Thymus (tissue), 11 donors: ENCODE results near the gene HOXA1. TPM values are rescaled to one million over a fixed set of nuclear protein-coding genes. Genes with fewer than 3 reads are reported as not detected.

Source experiments
- DNase-seq, 9 donors: peaks; one replicate each; pipeline ENCODE4 v3.0.0-alpha.2; 2013; ENCODE audit warnings: low spot score in 9 of 9, low read depth in 6 of 9, missing footprints in 1 of 9
- H3K27ac ChIP-seq, 2 donors: one replicate each; pipeline ENCODE4 v1.5.1; 2013; ENCODE audit warnings: control low read depth in 1 of 2, low read depth in 1 of 2, low read length in 1 of 2, mild to moderate bottlenecking in 1 of 2, moderate library complexity in 1 of 2
- H3K27me3 ChIP-seq, 2 donors: one replicate each; pipeline ENCODE4 v1.5.1; 2013; ENCODE audit warnings: low read length in 1 of 2; ENCODE audit not compliant: control insufficient read depth in 2 of 2, insufficient read depth in 1 of 2
- H3K36me3 ChIP-seq, 2 donors: one replicate each; pipeline ENCODE4 v1.5.1; 2013; ENCODE audit warnings: low read length in 1 of 2, mild to moderate bottlenecking in 1 of 2, moderate library complexity in 1 of 2; ENCODE audit not compliant: control insufficient read depth in 2 of 2, insufficient read depth in 2 of 2
- H3K4me1 ChIP-seq, 2 donors: one replicate each; pipeline ENCODE4 v1.5.1; 2013; ENCODE audit warnings: low read length in 2 of 2; ENCODE audit not compliant: control insufficient read depth in 2 of 2, insufficient read depth in 2 of 2
- H3K4me3 ChIP-seq, 2 donors: one replicate each; pipeline ENCODE4 v1.5.1; 2013; ENCODE audit warnings: low read length in 2 of 2, control low read depth in 1 of 2, mild to moderate bottlenecking in 1 of 2
- H3K9me3 ChIP-seq, 2 donors: one replicate each; pipeline ENCODE4 v1.5.1; 2013; ENCODE audit warnings: low read length in 1 of 2, mild to moderate bottlenecking in 1 of 2; ENCODE audit not compliant: control insufficient read depth in 2 of 2, insufficient read depth in 1 of 2
- WGBS: extraction: QIAGEN DNeasy Blood & Tissue Kit; methylation state at CpG from one replicate; pipeline ENCODE4 v1.1.7; 2013; 5-methylcytosine and 5-hydroxymethylcytosine counted together
- polyA plus RNA-seq: library from polyadenylated mRNA; stranded (reverse); fragments of 200-250 nt; gene quantifications from one replicate; pipeline ENCODE4 v1.2.3, GENCODE V29; 2013
- total RNA-seq: library from RNA; stranded (reverse); fragments of 120-200 nt; gene quantifications from one replicate; pipeline ENCODE4 v1.2.4, GENCODE V29; 2013
- donor health status: healthy.

The HOXA1 gene
- total and polyA plus RNA-seq, 2 donors = 0.28 to 0.71 TPM

- WGBS = 91% methylated on average over 47 of the region's 47 CpGs
- Histone ChIP-seq H3K27me3 (peaks cover 22 to 83% of the 10 kb centered on the region in 2 donors), H3K36me3 (no peaks in the 10 kb centered on the region), H3K4me3 (no peak overlapping the region), H3K27ac (peak overlapping the region; percentile 69 to 86), H3K4me1 (peaks cover 0 to 5% of the 10 kb centered on the region in 2 donors), H3K9me3 (peaks cover 0 to 4% of the 10 kb centered on the region in 2 donors)
- no peak for DNase-seq
Observed at GRCh38 chr7:27107391-27108381, 11.9 kb upstream of the HOXA1 start.

DNA sequence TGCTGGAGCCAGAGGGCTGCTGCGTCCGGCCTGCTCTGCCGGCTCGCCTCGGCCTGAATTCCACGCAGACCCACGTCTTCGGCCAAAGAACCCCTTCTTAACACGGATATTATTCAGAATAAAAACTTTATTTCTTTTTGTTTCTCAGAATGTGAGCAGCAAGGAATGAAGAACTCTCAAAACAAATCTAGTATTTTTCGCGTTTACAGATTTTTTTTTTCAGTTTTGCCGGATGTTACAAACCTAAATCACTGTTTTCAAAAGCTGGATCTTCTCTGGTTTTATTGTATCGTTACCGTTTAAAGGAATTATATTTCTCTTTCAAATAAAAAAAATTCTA, 11.1 kb upstream of the HOXA1 start:
- Histone ChIP-seq H3K9me3 (peaks cover 0 to 4% of the 10 kb centered on the region in 2 donors), H3K36me3 (no peaks in the 10 kb centered on the region), H3K27ac (peak overlapping the region; percentile 52 to 78), H3K4me1 (peaks cover 0 to 5% of the 10 kb centered on the region in 2 donors), H3K4me3 (no peak overlapping the region), H3K27me3 (peaks cover 27 to 85% of the 10 kb centered on the region in 2 donors)
- 90% methylated on average over 14 of the region's 14 CpGs for WGBS
- DNase-seq = no peak

DNA sequence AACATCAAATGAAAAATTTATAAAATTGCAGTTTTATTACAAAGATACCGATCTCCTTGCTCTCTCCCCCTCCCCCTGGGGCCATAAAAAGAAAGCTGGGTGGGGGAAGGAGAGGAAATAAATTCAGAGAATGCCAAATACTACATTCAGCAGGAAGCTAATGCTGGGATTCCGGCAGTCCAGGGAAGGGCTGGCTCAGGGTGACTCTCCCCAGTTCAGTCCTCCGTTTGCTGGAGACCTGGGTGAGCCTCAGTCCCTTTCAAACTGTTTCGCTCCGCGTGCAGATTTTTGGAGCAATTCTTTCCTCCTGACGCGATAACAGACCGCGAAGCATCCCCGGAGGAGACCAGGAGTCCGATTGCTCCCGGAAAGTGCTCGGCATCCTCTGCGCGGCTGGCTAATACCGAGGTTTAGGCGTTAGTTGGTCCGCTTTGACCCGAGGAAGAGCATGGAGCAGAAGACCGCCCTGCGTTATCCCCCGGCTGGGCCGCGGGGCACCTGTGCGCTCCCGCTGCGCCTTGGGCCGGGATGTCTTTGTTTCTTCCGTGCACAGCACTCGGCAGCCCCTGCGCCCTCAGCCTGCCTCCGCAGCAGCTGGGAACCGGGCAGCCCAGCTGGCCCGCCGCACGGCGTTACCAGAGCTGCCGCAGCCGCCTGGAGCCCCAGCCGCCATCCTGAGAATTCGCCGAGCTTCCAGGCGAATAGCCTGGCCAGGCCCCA, 10.5 kb upstream of the HOXA1 start:
- Histone ChIP-seq H3K36me3 (no peaks in the 10 kb centered on the region), H3K27me3 (peaks cover 32 to 86% of the 10 kb centered on the region in 2 donors), H3K9me3 (peaks cover 0 to 4% of the 10 kb centered on the region in 2 donors), H3K27ac (peak overlapping the region; percentile 52 to 78), H3K4me3 (no peak overlapping the region), H3K4me1 (peaks cover 0 to 5% of the 10 kb centered on the region in 2 donors)
- DNase-seq = no peak
- WGBS = 92% methylated on average over 44 of the region's 44 CpGs

DNA sequence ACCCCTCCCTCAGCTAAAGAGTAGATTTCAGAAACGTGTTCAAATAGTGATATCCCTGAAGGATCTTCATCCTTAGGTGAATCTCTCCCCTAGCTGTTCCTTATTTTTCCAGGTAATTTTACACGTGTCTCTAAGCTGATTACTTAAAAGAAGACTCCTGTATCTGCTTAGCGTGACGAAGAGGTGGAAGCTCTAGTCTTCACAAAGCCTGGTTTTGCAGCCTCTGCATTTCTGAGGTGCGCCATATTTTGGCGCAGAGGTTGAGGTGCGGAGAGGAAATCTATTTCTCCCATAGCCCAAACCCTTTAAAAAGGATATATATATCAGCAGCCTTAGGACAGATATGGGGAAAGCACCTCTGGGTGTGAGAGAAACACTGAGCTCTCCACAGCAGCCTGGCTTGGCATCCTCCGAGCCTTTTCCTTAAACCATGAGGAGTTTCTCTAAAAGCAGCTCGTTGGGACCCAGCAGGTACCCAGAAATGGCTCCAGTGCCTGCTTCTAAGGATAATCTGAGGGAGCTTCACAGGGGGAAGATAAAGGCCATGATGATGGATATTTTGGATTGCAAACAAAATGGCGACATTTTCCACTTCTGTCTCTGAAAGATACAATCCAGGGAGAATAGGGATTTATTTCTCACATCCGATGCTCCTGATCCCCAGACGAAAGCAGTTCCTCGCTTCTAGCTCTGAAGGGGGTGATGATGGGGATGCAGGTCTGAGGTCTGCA, 9.7 kb upstream of the HOXA1 start:
- Histone ChIP-seq H3K27me3 (peaks cover 41 to 87% of the 10 kb centered on the region in 2 donors), H3K4me1 (peaks cover 0 to 5% of the 10 kb centered on the region in 2 donors), H3K36me3 (peaks cover 0 to 2% of the 10 kb centered on the region in 2 donors), H3K9me3 (peaks cover 0 to 4% of the 10 kb centered on the region in 2 donors), H3K4me3 (no peak overlapping the region), H3K27ac (peak overlapping the region in 1 of 2 donors; percentile 52)
- DNase-seq = no peak
- WGBS = 90% methylated on average over 13 of the region's 13 CpGs

GRCh38 chr7:27104341-27105058, 8.7 kb upstream of the HOXA1 start:
- Histone ChIP-seq H3K4me3 (no peak overlapping the region), H3K36me3 (peaks cover 0 to 2% of the 10 kb centered on the region in 2 donors), H3K27ac (peak overlapping the region; percentile 28 to 64), H3K27me3 (peaks cover 49 to 94% of the 10 kb centered on the region in 2 donors), H3K4me1 (peaks cover 0 to 4% of the 10 kb centered on the region in 2 donors), H3K9me3 (peaks cover 0 to 4% of the 10 kb centered on the region in 2 donors)
- DNase-seq = no peak
- WGBS = 86% methylated on average over 13 of the region's 13 CpGs

- WGBS = 47% methylated on average over 35 of the region's 35 CpGs
- H3K27me3 ChIP-seq = peaks cover 56 to 95% of the 10 kb centered on the region in 2 donors
- H3K4me3 ChIP-seq = peak overlapping the region; percentile 6 to 22
- peaks cover 0 to 4% of the 10 kb centered on the region in 2 donors for H3K9me3 ChIP-seq
- H3K4me1 ChIP-seq = peaks cover 0 to 3% of the 10 kb centered on the region in 2 donors
- peak overlapping the region; percentile 62 to 68 for H3K27ac ChIP-seq
- DNase-seq = no peak
- peaks cover 0 to 2% of the 10 kb centered on the region in 2 donors for H3K36me3 ChIP-seq
Observed at GRCh38 chr7:27103489-27104226, 7.9 kb upstream of the HOXA1 start.

DNA sequence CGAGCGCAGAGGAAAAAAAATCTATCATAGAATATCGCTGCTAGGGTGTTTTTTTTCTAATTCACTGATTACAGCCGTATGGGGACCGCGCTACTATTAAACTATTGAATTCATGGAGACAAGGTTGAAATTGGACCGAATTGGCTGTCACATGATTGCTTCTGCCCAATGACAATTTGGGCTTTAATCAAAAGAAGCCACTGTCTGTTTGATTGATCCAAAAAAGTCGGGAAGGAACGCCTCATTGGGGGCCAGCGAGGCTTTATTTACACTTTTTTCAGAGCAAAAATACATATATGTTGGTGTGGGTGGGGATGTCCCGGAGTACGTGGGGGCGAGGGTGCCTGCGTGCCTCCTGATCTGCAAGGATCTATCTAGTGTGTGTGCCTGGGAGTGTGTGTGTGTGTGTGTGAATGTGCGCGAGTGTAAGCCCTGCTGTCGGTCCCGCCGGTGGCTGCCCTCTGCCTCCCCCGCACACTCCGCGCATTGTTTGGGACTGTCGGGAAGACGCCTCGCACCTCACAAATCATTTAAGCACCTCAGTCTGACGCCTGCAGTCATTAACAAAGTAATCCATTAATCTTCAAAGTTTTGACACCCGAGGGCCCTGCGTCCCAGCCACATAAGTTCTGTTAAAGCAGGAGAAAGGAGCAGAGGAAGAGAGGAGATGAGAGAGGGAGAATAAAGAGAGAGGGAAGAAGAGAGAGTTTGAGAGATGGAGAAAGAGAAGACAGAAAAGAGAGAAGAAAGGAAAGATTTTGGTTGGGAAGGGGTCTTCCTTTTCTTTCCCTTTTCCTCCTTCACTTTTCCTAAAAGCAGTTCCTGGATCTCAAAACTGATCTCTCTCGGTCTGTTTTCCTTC, 7.0 kb upstream of the HOXA1 start, which contains the start of gene HOXA2:
Gene HOXA2 (minus strand): TSS at position 103 of the 862 bp plus-strand sequence. CDS start 183 bp downstream, outside the sequence.
- Histone ChIP-seq H3K4me3 (peak within 1 kb of the TSS; percentile 30), H3K36me3 (peaks cover 0 to 2% of the 10 kb centered on the region in 2 donors), H3K9me3 (peaks cover 0 to 4% of the 10 kb centered on the region in 2 donors), H3K27ac (peak within 1 kb of the TSS; percentile 71 to 76), H3K4me1 (peaks cover 5 to 11% of the 10 kb centered on the region in 2 donors), H3K27me3 (peaks cover 65 to 95% of the 10 kb centered on the region in 2 donors)
- 18% methylated on average over 29 of the region's 29 CpGs for WGBS
- no peak for DNase-seq
